HG03280 (cell line): ENCODE measurements around the gene KCTD8.
"Not testable (repeated sequence)": the region's sequence is repeated elsewhere in the genome, so short reads cannot be mapped to it uniquely, and the experiment has no call there.

Experiments used
- ATAC-seq: cut with Tn5 transposase; IDR thresholded peaks from one replicate; pipeline ENCODE4 v1.9.1; 2021; ENCODE audit warnings: mild to moderate bottlenecking, moderate library complexity; ENCODE audit not compliant: unreplicated experiment

The KCTD8 gene

DNA sequence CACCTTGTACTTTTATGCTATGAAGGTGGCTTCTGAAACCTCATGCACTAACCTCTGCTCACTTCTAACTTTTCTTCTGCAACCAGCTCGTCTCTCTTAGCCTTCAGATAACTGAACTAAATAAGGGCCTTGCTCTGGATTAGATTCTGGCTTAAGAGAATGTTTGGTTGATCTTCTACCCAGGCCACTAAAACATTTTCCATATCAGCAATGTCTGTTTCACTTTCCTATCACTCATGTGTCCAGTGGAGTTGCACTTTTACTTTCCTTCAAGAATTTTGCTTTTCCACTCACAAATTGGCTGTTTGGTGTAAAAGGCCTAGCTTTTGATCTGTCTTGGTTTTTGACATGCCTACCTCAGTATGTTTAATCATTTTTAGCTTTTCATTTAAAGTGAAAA lies 105.8 kb downstream of the KCTD8 start:
- ATAC-seq: no peak

DNA sequence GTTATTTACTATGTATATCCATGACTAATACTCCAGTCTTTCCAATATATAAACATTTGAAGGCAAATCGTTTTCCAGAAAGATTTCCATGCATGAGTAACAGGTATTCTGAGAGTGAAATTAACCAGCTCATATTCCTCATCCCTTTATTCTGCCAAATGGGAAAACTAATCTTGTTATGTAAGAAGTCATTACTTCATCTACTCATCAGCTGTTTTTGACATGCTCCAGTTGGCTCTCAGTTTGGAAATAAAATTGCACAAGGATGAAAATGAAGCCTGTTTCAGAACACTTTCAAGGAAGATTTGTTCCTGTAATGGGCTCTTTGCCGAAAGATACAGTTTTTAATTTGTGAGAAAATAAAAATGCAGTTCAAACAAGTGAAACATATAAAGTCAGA lies 121.9 kb downstream of the KCTD8 start:
- ATAC-seq: no peak

DNA sequence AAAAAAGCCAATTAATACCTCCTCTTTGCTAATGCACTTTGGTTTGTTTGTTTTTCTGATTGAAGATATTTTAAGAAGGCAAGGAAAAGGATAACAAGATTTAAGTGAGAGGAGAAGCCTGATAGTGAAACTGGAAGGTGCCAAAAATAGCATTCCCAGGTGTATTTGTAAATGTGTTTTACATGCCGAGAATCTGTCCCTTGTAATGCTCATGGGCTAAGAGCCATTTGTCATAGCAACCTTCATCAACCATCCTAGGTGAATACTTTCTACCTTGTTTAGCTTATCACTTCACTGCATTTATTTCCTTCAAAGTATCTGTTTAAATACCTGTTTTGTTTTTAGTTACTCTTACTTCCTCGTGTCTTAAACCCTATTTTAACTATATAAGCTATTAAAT lies 127.8 kb downstream of the KCTD8 start:
- no peak for ATAC-seq

DNA sequence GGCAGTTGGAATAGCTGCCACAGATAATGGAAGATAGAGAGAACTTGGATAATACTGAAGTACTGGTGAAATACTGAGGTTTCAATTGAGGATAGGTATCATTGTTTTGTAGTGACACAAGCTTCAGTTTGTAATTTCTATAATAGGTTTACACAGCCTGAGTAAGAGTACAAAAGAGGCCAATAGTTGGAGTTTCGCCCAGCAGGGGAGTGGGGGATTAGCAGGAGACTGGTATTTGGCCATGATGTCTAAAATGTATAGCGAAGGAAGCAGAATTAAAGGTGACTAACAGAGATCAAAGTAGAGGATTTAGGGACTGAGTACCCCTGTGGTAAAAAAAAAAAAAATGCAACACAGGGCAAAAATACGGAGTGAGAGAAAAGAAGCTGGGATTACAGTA lies 129.5 kb downstream of the KCTD8 start:
- no peak for ATAC-seq

DNA sequence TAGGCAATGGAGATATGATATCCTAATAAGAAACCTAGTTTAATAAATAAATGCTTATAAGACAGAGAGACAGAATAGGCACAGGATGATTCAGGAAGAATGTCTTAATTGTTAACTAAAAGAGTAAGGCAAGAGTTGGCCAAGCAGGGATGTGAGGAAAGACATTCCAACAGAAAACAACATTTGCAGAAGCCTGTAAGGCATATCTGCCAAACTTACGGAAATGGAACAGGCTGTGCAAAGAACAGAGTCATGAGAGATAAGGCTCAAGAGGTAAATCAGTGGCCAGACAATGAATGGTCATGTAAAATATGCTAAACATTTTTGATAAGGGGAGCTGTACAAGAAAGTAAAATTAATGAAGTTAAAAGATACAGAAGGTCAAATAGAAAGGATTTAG lies 134.9 kb downstream of the KCTD8 start:
- no peak for ATAC-seq

DNA sequence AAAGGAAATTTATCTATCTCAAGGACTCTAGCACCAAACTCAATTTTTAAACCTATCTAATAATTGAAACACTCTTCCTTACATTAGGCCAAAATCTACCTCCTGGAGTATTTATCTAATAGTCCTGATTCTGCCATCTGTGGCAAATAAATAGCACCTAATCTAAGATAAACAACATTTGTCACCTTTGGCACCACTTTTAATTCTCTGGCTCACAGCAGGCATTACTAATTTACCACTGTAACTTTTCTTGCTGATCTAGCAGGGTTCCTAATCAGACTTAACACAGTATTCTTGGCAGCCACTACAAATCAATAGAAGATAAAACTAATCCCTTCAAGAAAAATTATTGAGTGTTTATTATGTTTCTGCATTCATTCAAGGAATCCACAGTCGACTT lies 161.1 kb downstream of the KCTD8 start:
- no peak for ATAC-seq

DNA sequence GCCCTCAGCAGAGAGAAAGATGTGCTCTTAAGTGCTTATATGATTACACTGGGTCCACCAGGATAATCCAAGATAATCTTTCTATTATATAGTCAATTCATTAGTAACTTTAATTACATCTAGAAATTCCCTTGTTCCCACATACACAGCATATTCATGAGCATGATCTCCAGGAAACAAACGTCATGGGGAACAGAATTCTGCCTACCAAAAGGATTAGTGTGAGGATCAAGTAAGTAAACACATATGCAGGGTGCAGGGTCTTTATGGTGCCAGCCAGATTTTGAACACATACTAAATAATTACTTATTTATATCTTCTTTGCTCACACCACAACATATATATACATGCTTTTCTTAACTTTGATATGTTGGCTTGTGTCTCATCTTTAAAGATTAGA lies 169.1 kb downstream of the KCTD8 start:
- no peak for ATAC-seq

DNA sequence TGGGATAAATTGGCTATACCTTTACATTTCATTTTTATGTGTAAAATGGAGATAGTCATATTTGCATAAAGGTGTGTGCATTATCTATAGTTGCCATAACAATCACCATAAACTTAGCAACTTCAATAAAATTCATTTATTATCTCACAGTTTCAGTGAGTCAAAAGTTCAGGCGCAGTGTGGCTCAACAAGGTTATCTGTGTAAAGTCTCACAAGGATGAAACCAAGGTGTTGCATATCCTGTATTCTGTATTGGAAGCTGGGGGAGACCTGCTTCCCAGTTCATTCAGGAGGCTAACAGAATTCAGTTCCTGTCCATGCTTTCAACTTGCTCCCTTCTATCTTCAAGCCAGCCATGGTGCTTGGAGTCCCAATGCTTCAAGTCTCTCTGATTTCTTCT lies 169.5 kb downstream of the KCTD8 start:
- ATAC-seq: no peak

DNA sequence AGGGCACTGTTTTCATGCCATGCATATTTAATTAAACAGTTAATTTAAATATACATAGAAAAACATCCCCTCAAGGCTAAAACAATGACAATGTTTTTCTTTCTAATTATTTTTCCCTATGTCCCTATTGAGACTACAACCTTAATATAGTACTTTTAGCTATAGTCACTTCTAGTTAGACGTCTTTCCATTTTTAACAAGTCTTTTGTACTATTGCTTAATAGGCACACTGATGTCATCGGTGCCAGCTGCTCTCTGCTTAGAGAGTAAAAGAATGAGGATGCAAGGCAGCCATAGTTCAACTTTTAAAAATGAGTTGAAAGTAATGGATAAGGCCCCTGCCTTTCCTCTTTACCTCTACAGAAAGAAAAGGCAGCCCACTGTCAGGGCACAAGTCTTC lies 191.1 kb downstream of the KCTD8 start:
- ATAC-seq: no peak

DNA sequence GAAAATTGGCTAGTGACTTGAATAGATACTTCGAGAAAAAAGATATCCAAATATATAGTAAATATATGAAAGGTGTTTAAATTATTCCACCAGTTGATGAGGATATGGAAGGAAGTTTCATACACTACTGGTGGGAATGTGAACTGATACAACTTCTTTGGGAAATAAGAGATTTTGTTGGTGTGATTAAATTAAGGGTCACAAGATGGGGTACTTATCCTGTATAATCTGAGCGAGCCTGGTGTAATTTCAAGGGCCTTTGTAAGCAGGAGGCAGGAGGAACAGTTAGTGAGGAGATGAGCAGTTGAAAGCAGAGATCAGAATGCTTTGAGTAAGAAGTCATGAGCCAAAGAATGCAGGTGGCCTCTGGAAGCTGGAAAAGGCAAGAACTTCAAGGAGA lies 192.2 kb downstream of the KCTD8 start:
- ATAC-seq: no peak

DNA sequence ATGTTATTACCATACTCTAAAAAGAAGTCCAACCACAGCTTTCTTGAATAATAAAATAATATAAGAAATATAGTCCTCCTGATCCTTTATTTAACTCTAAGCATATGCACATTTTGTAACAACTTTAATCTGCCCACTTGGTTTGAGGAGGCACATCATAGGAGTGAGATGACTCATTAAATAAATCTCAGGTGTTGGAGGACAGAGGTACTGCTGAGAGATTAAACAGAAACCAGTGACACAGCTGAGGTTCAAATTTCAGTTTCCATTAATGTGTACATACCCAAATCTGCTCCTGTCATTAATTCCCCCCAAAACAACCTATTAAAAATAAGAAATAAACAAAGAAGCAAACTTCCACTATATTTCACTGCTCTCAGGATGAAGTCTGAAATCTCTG lies 211.0 kb downstream of the KCTD8 start:
- no peak for ATAC-seq

DNA sequence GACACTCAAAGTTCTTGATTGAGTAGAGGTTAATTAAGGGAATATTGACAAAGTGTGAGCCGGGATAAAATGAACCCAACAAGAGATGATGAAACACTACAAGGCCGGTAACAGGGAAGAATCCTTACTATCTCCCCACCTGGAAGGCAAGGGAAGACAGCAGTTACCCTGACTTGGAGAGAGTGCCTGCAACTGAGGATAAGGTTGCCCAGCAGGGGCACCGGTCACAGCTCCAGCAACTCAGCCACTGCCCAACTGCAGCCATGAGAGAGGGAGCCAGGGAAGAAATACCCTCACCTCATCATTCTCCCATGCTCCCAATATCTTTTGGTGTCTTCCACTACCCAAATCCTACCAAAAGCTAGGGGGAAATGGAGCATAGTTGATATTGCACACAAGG lies 212.7 kb downstream of the KCTD8 start:
- no peak for ATAC-seq

DNA sequence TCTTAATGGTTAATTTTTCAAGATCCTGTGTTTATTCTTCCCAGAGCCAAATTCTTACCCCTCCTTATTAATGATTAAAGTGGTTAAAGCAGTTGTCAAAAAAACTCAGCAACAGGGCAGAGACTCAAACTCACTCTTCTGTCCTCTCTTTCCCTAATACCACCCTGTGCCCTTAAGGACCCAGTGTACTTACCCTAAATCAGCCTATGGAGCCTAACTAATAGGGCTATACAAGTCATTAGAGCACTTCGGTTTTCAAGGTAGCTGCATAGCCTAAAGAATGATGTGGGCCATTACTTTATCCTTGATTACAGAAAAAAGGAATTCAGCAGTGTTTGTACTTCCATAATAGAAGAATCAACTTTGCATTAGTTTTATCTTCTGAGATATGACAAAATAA lies 216.3 kb downstream of the KCTD8 start:
- ATAC-seq: no peak

DNA sequence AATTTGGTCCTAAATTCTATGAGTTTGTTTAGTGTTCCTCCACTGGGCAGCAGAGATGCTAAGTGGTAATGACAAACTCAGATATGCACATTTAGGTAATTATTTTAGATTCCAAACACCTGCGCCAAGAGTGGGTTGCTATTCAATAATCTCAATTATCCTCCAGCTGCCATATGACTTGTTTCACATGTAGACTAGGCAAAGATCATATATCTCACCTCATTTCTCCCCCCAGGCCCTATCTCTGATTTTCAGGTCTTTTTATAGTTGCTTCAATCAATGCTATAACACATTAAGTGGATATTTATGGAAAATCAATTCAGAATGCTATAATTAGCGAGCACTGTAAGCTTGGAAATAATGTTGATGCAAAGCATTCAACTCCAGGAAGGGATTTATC lies 217.6 kb downstream of the KCTD8 start:
- ATAC-seq: no peak

DNA sequence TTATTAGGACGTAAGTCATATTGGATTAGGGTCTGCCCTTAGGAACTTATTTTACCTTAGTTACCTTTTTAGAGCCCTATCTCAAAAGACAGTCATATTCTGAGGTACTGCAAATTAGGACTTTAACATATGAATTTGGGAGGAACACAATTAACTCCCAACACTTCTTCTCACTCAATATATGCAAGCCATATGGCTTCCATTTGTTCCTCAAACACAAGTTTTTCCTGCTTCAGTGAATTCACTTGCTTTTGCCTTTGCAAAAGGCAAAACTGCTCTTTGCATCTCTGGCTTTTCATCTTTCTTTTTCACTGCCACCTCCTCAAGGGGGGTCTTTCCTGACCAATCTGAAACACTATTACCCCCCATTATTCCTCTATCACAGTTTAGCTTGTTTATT lies 220.3 kb downstream of the KCTD8 start:
- ATAC-seq: no peak

DNA sequence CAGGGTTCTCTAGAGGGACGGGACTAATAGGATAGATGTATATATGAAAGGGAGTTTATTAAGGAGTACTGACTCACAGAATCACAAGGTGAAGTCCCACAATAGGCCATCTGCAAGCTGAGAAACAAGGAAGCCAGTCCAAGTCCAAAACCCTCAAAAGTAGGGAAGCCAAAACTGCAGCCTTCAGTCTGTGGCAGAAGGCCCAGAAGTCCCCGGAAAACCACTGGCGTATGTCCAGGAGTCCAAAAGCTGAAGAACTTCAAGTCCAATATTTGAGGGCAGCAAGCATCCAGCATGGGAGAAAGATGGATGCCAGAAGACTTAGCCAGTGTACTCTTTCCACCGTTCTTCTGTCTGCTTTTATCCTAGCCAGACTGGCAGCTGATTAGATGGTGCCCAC lies 227.2 kb downstream of the KCTD8 start:
- no peak for ATAC-seq

DNA sequence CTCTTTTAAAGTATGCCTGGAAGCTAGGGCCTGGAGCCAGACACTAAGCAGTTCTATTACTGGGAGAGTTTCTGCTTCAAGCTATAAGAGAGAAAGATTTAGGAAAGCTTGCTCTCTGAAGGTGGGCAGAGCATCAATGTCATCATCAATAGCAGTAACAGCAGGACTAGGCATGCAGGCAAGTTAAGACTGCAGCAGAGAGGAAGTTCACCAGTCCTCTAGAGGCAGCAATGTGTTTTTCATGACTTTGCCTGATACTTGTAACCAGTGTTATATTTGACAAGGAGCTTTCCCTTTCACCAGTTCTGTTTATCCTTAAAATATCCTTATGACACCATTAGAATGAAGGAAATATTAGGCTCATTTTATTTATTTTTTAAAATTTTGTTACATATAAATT lies 237.9 kb downstream of the KCTD8 start:
- no peak for ATAC-seq

DNA sequence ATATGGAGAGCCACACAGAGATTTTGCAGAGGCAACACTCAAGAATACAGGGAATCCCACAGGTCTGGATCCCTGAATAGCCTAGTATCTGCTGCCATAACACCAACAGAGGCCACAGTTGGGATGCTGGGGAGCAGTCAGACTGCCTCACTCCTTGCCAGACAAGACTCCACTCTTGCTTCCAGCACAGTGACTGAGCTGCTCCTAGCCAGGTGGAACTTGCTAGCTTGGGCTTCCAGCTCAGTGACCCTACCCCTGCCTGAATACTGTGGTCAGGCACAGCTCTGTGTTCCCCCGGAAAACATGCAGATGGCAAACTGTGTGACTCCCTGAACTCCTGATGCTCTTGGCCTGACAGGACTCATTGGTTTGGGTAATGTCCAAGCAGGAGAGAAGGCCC lies 251.8 kb downstream of the KCTD8 start:
- no peak for ATAC-seq

DNA sequence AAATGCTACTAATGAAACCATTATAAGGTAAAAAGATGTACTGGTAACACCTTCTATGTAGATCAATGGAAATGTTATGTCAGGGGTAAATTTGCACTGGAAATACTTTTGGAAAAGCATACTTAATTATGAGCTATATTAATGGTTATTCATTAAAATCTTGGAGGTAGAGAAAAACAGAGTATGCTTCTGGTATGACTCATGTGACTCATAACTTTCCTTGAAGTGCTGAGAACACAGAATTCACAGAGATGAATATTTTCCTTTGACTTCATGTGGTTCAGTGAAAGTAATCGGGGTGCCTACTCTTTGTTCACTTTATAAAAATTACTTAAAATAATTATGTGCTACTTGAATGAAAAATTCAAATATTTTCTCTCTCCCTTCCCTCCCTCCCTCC lies 254.2 kb downstream of the KCTD8 start:
- ATAC-seq: no peak

DNA sequence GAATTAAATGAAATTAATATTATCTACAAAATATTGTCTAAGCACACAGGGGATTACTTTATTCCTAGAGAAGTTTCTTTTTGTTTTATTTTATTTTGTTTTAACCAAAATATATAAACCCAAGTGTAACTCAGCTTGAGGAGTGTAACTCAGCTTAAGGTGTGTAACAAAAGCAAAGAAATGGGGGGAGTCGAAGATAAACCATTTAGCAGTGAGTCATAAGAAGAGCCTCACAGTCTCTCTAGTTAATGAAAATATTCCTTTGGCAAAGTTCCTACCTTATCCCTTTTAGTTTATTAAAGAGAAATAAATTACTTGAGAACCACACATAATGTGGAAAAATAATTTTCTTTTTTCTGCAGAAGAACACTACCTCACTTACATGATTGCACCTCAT lies 261.8 kb downstream of the KCTD8 start:
- ATAC-seq: no peak

DNA sequence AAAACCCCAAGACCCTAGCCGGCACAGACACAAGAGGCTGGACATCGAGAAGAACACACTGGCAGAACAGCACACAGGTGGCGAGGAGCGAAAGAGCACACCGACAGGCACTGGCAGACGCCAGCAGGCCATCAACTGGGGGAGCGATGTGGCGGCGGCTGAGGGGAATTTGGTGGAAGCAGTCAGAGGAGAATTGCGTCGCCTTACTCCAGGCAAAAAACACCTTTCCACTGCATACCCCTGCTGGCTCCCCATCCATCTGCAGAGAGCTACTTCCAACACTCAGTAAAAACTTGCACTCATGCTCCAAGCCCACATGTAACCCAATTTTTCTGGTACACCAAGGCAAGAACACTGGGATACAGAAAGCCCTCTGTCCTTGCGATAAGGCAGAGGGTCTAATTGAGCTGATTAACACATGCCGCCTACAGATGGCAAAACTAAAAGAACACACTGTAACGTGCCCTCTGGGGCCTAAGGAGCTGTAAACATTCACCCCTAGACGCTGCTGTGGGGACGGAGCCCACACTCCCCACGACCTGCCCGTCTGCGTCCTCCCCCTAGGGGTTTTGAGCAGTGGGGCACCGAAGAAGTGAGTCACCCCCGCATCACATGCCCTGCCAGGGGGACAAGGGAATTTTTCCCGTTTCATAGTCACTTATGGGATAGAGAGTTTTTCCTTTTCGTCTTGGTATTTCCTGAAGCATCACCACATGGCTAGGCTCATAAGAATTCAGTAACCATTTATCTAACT lies 262.3 kb downstream of the KCTD8 start:
- no peak for ATAC-seq

DNA sequence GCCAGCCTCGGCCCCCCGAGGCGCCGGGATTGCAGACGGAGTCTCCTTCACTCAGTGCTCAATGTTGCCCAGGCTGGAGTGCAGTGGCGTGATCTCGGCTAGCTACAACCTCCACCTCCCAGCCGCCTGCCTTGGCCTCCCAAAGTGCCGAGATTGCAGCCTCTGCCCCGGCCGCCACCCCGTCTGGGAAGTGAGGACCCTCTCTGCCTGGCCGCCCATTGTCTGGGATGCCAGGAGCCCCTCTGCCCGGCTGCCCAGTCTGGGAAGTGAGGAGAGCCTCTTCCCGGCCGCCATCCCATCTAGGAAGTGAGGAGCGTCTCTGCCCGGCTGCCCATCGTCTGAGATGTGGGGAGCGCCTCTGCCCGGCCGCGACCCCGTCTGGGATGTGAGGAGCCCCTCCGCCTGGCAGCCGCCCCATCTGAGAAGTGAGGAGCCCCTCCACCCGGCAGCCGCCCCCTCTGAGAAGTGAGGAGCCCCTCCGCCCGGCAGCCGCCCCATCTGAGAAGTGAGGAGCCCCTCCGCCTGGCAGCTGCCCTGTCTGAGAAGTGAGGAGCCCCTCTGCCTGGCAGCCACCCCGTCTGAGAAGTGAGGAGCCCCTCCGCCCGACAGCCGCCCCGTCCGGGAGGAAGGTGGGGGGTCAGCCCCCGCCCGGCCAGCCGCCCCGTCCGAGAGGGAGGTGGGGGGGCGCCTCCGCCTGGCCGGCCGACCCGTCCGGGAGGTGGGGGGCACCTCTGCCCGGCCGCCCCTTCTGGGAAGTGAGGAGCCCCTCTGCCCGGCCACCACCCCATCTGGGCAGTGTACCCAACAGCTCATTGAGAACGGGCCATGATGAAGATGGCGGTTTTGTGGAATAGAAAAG lies 266.9 kb downstream of the KCTD8 start:
- not testable (repeated sequence) for ATAC-seq
